GM19239 (cell line): ENCODE results near the gene IQCF2.
"Not testable (repeated sequence)": the region's sequence is repeated elsewhere in the genome, so short reads cannot be mapped to it uniquely, and the experiment has no call there.

Experiments used
- DNase-seq: peaks from one replicate; pipeline ENCODE4 v3.0.0; 2011; ENCODE audit warnings: low spot score; ENCODE audit not compliant: insufficient read length
- FAIRE-seq: peaks from 2 replicates; lab custom pipeline; 2011; peaks lifted over from hg19 to GRCh38; lab: Jason Lieb, UNC

Gene IQCF2

GRCh38 chr3:51875501-51875900 lies 14.1 kb downstream of the IQCF2 start, which contains the start of gene IQCF5:
IQCF5 (minus strand) TSS chr3:51875601; CDS start chr3:51875531, 70 bp downstream.
- DNase-seq, result no peak
- no peak for FAIRE-seq

- FAIRE-seq, result no peak
- DNase-seq, result no peak
Observed at GRCh38 chr3:51876186-51876585, 14.8 kb downstream of the IQCF2 start.

GRCh38 chr3:51879937-51880336 lies 18.5 kb downstream of the IQCF2 start:
- DNase-seq (no peak), FAIRE-seq (no peak)

GRCh38 chr3:51886447-51886846 lies 25.0 kb downstream of the IQCF2 start:
- FAIRE-seq (no peak), DNase-seq (no peak)

- no peak for FAIRE-seq
- DNase-seq, result no peak
Observed at GRCh38 chr3:51887620-51888019, 26.2 kb downstream of the IQCF2 start.

GRCh38 chr3:51888463-51889105 lies 27.2 kb downstream of the IQCF2 start:
- FAIRE-seq (no peak), DNase-seq (no peak)

- DNase-seq, result no peak
- no peak for FAIRE-seq
Observed at GRCh38 chr3:51891242-51892039, 30.0 kb downstream of the IQCF2 start.

- DNase-seq, result no peak
- FAIRE-seq, result no peak
Observed at GRCh38 chr3:51894391-51894790, 33.0 kb downstream of the IQCF2 start.

GRCh38 chr3:51894939-51895338 lies 33.5 kb downstream of the IQCF2 start:
- no peak for DNase-seq
- no peak for FAIRE-seq

- FAIRE-seq (no peak), DNase-seq (no peak)
Observed at GRCh38 chr3:51896607-51897305, 35.3 kb downstream of the IQCF2 start.

GRCh38 chr3:51897391-51897790 lies 36.0 kb downstream of the IQCF2 start:
- DNase-seq (no peak), FAIRE-seq (no peak)

- not testable (repeated sequence) for FAIRE-seq, DNase-seq
Observed at GRCh38 chr3:51900043-51900442, 38.6 kb downstream of the IQCF2 start.

GRCh38 chr3:51902361-51902760 lies 40.9 kb downstream of the IQCF2 start:
- DNase-seq, FAIRE-seq: not testable (repeated sequence)

GRCh38 chr3:51904034-51904823 lies 42.8 kb downstream of the IQCF2 start:
- FAIRE-seq (no peak), DNase-seq (no peak)

GRCh38 chr3:51908026-51908425 lies 46.6 kb downstream of the IQCF2 start:
- FAIRE-seq (no peak), DNase-seq (no peak)
